ENCODE measurements around the gene CERS5. TPM values are rescaled to one million over a fixed set of nuclear protein-coding genes. Genes with fewer than 3 reads are reported as not detected.

Gene CERS5
- total RNA-seq, 1 donor from 2014 or later = 7.3 TPM

- intact Hi-C loops (cut with DNase I) = no loop called here
- ATAC-seq (ENCODE audit: poor library complexity) = peak; percentile 63
- peak; percentile 87 for DNase-seq
These were observed 56.3 kb downstream of the CERS5 start for GRCh38 chr12:50110762-50111351.

GRCh38 chr12:50110127-50110761 lies 56.9 kb downstream of the CERS5 start:
- intact Hi-C loops (cut with DNase I) = no loop called here
- peak; percentile 11 for ATAC-seq (ENCODE audit: poor library complexity)
- DNase-seq = peak; percentile 69

GRCh38 chr12:50109319-50109718 lies 57.9 kb downstream of the CERS5 start:
- ATAC-seq (ENCODE audit: poor library complexity) = no peak
- DNase-seq = no peak
- intact Hi-C loops (cut with DNase I) = no loop called here

GRCh38 chr12:50107416-50108268 lies 59.5 kb downstream of the CERS5 start:
- no peak for DNase-seq
- no peak for ATAC-seq (ENCODE audit: poor library complexity)
- intact Hi-C loops (cut with DNase I) = no loop called here

- ATAC-seq (ENCODE audit: poor library complexity) (no peak), DNase-seq (no peak)
- intact Hi-C loops (cut with DNase I) = no loop called here
These were observed 60.3 kb downstream of the CERS5 start for GRCh38 chr12:50106907-50107306.

- intact Hi-C loops (cut with DNase I) = no loop called here
- no peak for ATAC-seq (ENCODE audit: poor library complexity)
- DNase-seq = no peak
These were observed 61.2 kb downstream of the CERS5 start for GRCh38 chr12:50105913-50106450.

- ATAC-seq (ENCODE audit: poor library complexity) (peak; percentile 28), DNase-seq (peak; percentile 69)
- intact Hi-C loops (cut with DNase I) = no loop called here
These were observed 62.5 kb downstream of the CERS5 start for GRCh38 chr12:50104417-50105366.

- ATAC-seq (ENCODE audit: poor library complexity) (peak; percentile 90), DNase-seq (peak; percentile 83)
These were observed 63.3 kb downstream of the CERS5 start, which contains the start of gene GPD1 for GRCh38 chr12:50103767-50104321. TSS of gene GPD1 (plus strand) at chr12:50104008. CDS start at chr12:50104051, 43 bp downstream.

GRCh38 chr12:50103351-50103750 lies 63.8 kb downstream of the CERS5 start:
- intact Hi-C loops (cut with DNase I) = no loop called here
- DNase-seq (no peak), ATAC-seq (ENCODE audit: poor library complexity) (no peak)

More at GRCh38 chr12:50103767-50104321, 63.3 kb downstream of the CERS5 start, which contains the start of gene GPD1:
- intact Hi-C loops (cut with DNase I) = no loop called here

GRCh38 chr12:50102646-50103309 lies 64.4 kb downstream of the CERS5 start:
- ATAC-seq (ENCODE audit: poor library complexity) = peak; percentile 11
- intact Hi-C loops (cut with DNase I) = no loop called here
- no peak for DNase-seq

GRCh38 chr12:50102131-50102531 lies 65.0 kb downstream of the CERS5 start:
- ATAC-seq (ENCODE audit: poor library complexity) (no peak), DNase-seq (no peak)
- intact Hi-C loops (cut with DNase I) = no loop called here

- intact Hi-C loops (cut with DNase I) = no loop called here
- no peak for DNase-seq
- no peak for ATAC-seq (ENCODE audit: poor library complexity)
These were observed 65.5 kb downstream of the CERS5 start for GRCh38 chr12:50101663-50102062.

GRCh38 chr12:50100561-50100960 lies 66.6 kb downstream of the CERS5 start:
- no peak for DNase-seq
- no peak for ATAC-seq (ENCODE audit: poor library complexity)
- intact Hi-C loops (cut with DNase I) = no loop called here

- intact Hi-C loops (cut with DNase I) = no loop called here
- DNase-seq (no peak), ATAC-seq (ENCODE audit: poor library complexity) (no peak)
These were observed 67.7 kb downstream of the CERS5 start for GRCh38 chr12:50099302-50100008.

- no peak for ATAC-seq (ENCODE audit: poor library complexity)
- intact Hi-C loops (cut with DNase I) = no loop called here
- no peak for DNase-seq
These were observed 69.2 kb downstream of the CERS5 start for GRCh38 chr12:50097952-50098351.

- DNase-seq (no peak), ATAC-seq (ENCODE audit: poor library complexity) (no peak)
- intact Hi-C loops (cut with DNase I) = no loop called here
These were observed 76.8 kb downstream of the CERS5 start for GRCh38 chr12:50090391-50090790.

- no peak for ATAC-seq (ENCODE audit: poor library complexity)
- DNase-seq = no peak
- intact Hi-C loops (cut with DNase I) = loop anchor here (5.0 kb wide), 1 partner anchor 78 kb away; the partner anchor contains the start of gene CERS5
These were observed 77.4 kb downstream of the CERS5 start for GRCh38 chr12:50089730-50090129.
